Peyer's patch (tissue), 4 donors: Measurements from ENCODE around the gene DYNC1I2.

Source experiments
- POLR2A ChIP-seq, 2 donors: fragments of 450-650 bp; IDR thresholded peaks; one replicate each; pipeline ENCODE4 v1.5.1; 2017; ENCODE audit warnings: antibody characterized with exemption in 2 of 2, mild to moderate bottlenecking in 2 of 2, moderate library complexity in 2 of 2
- TF ChIP-seq, protein P1 (sequence below), 6 experiments: fragments of 450-650 bp in 4 of 6; fragments of 200-600 bp in 2 of 6; sonication (generic) in 1 of 6; IDR thresholded peaks; one replicate each; pipeline ENCODE4 v1.5.1; 2017 to 2019; ENCODE audit warnings: antibody characterized with exemption in 6 of 6, mild to moderate bottlenecking in 3 of 6, moderate library complexity in 1 of 6

DNA sequence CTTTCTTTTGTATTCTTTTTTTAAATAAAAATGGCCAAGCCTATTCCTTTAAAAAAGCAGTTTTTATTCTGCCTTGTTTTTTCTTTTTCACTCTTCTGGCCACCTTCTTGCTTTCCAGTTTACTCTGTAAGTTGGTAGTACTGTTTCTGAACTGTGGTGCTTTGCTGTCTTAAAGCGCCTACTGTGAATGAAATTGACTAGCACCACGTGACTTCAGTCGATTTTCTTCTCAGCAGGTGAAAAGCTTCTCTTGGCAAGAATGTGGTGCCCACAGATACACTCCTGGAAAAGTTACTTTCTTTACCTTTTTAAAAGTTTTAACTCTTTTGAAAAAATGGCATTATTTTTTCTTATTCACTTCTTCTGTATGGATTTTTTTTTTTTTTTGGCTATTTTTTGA, 32.4 kb downstream of the DYNC1I2 start:
- TF ChIP-seq, protein P1, sequence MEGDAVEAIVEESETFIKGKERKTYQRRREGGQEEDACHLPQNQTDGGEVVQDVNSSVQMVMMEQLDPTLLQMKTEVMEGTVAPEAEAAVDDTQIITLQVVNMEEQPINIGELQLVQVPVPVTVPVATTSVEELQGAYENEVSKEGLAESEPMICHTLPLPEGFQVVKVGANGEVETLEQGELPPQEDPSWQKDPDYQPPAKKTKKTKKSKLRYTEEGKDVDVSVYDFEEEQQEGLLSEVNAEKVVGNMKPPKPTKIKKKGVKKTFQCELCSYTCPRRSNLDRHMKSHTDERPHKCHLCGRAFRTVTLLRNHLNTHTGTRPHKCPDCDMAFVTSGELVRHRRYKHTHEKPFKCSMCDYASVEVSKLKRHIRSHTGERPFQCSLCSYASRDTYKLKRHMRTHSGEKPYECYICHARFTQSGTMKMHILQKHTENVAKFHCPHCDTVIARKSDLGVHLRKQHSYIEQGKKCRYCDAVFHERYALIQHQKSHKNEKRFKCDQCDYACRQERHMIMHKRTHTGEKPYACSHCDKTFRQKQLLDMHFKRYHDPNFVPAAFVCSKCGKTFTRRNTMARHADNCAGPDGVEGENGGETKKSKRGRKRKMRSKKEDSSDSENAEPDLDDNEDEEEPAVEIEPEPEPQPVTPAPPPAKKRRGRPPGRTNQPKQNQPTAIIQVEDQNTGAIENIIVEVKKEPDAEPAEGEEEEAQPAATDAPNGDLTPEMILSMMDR (IDR thresholded peaks at IDR 0.05): no peak
- no peak for TF ChIP-seq POLR2A (IDR thresholded peaks at IDR 0.05)
